Pancreas (tissue), 10 donors: ENCODE measurements around the gene RING1. TPM values are rescaled to one million over a fixed set of nuclear protein-coding genes. Genes with fewer than 3 reads are reported as not detected.

Experiments
- ATAC-seq, 4 donors: fragments of 200-7000 bp; cut with Tn5 transposase; one replicate each; pipeline versions ENCODE4 v1.8.0 to v1.9.1; 2020; ENCODE audit warnings: mild to moderate bottlenecking in 4 of 4, moderate library complexity in 4 of 4
- DNase-seq, 6 donors: peaks; one replicate each; pipeline ENCODE4 v3.0.0-alpha.2; 2020
- FAIRE-seq: peaks from 2 replicates; lab custom pipeline; 2012; peaks lifted over from hg19 to GRCh38; lab: Jason Lieb, UNC
- H3K27ac ChIP-seq, 4 donors: fragments of 200-600 bp; sonication (generic); 1 replicate in 3 of 4; 2 replicates in 1 of 4; pipeline versions ENCODE4 v1.5.0 to v1.8.0; 2020
- H3K27me3 ChIP-seq, 4 donors: fragments of 200-600 bp; one replicate each; pipeline ENCODE4 v1.8.0; 2021
- H3K36me3 ChIP-seq, 3 donors: fragments of 200-600 bp; sonication (generic) in 1 of 3; one replicate each; pipeline versions ENCODE4 v1.5.0 to v1.8.0; 2020 to 2021
- H3K4me1 ChIP-seq, 3 donors: fragments of 200-600 bp; one replicate each; pipeline ENCODE4 v1.8.0; 2021
- H3K4me3 ChIP-seq, 4 donors: fragments of 200-600 bp; sonication (generic) in 2 of 4; one replicate each; pipeline versions ENCODE4 v1.5.0 to v1.8.0; 2020 to 2021
- H3K9me3 ChIP-seq, 4 donors: fragments of 200-600 bp; one replicate each; pipeline ENCODE4 v1.8.0; 2021
- CTCF ChIP-seq, 4 donors: fragments of 200-600 bp; sonication (generic) in 3 of 4; IDR thresholded peaks; one replicate each; pipeline versions ENCODE4 v1.5.0 to v1.8.0; 2021; ENCODE audit warnings: antibody characterized with exemption in 4 of 4
- WGBS, 2 donors: extraction: QIAGEN DNeasy Blood & Tissue Kit; methylation state at CpG; one replicate each; pipeline ENCODE4 v1.1.7; 2013; 5-methylcytosine and 5-hydroxymethylcytosine counted together
- intact Hi-C, 3 donors: fragments of 100-400 bp; cut with DNase I; formaldehyde crosslinking; loops; one replicate each; pipeline versions ENCODE4 v1.11.1 to v1.14.2; 2022
- polyA plus RNA-seq, 2 donors: library from polyadenylated mRNA; stranded (reverse); fragments of 200-250 nt; gene quantifications; one replicate each; pipeline ENCODE4 v1.2.3, GENCODE V29; 2013
- total RNA-seq, 6 donors: library from RNA; stranded (reverse); fragmentation: NEBNext Ultra II Directional in 4 of 6; extraction: Animal tissue kit (Norgen Biotek cat#: 25700) in 4 of 6; gene quantifications; one replicate each; pipeline versions ENCODE4 v1.2.1 to v1.2.4, GENCODE V29; 2021 to 2023
- donor health status: healthy with polysubstance abuse.
- donor health status: DM: no; HTN: no; CAD: no; lungs with moderate emphysema.
- donor health status: DM: no; HTN: no; CAD: no.
- donor health status: control.
- donor health status: control.
- donor health status: Bipolar disorder and iron deficiency.
- donor health status: DM: yes; HTN: yes; CAD: no.
- donor health status: DM: no; HTN: no; CAD: no.
- donor health status: DM: no; HTN: no; CAD: no.
- donor health status: DM: yes; HTN: yes; CAD: no.

RING1 gene
- total and polyA plus RNA-seq, 8 donors = 15.0 to 57.6 (median 22.1) TPM

GRCh38 chr6:33235221-33235634 lies 26.9 kb downstream of the RING1 start:
- FAIRE-seq = no peak
- Histone ChIP-seq H3K27ac (no peak overlapping the region), H3K4me1 (no peaks in the 10 kb centered on the region), H3K36me3 (no peaks in the 10 kb centered on the region), H3K27me3 (no peaks in the 10 kb centered on the region), H3K4me3 (no peak overlapping the region), H3K9me3 (no peaks in the 10 kb centered on the region)
- DNase-seq = no peak
- TF ChIP-seq CTCF (IDR thresholded peaks at IDR 0.05) = no peak
- ATAC-seq = no peak
- intact Hi-C loops = loop anchor here in 2 of 3 donors (10.0 kb wide), 2 partner anchors 70 to 230 kb away; partner anchors contain the start of gene HLA-DOA (in 1 of the 2)
- 24 to 26% methylated on average over 6 of the region's 6 CpGs for WGBS, 2 donors

GRCh38 chr6:33236328-33236727 lies 28.0 kb downstream of the RING1 start:
- Histone ChIP-seq H3K9me3 (no peaks in the 10 kb centered on the region), H3K27ac (no peak overlapping the region), H3K27me3 (no peaks in the 10 kb centered on the region), H3K36me3 (no peaks in the 10 kb centered on the region), H3K4me1 (no peaks in the 10 kb centered on the region), H3K4me3 (no peak overlapping the region)
- intact Hi-C loops = loop anchor here in 2 of 3 donors (10.0 kb wide), 2 partner anchors 72 to 232 kb away; partner anchors contain the start of gene HLA-DOA (in 1 of the 2)
- no peak for FAIRE-seq
- no peak for TF ChIP-seq CTCF (IDR thresholded peaks at IDR 0.05)
- ATAC-seq = no peak
- no peak for DNase-seq

- 77 to 85% methylated on average over 6 of the region's 6 CpGs for WGBS, 2 donors
- intact Hi-C loops = loop anchor here in 2 of 3 donors (10.0 kb wide), 2 partner anchors 72 to 232 kb away; partner anchors contain the start of gene HLA-DOA (in 1 of the 2)
These were observed 28.6 kb downstream of the RING1 start for GRCh38 chr6:33236852-33237251.

GRCh38 chr6:33237741-33238140 lies 29.4 kb downstream of the RING1 start:
- intact Hi-C loops = loop anchor here in 2 of 3 donors (10.0 kb wide), 2 partner anchors 73 to 233 kb away; partner anchors contain the start of gene HLA-DOA (in 1 of the 2)
- H3K27me3 ChIP-seq = no peaks in the 10 kb centered on the region
- DNase-seq = no peak
- FAIRE-seq = no peak
- H3K4me1 ChIP-seq = no peaks in the 10 kb centered on the region
- no peak for TF ChIP-seq CTCF (IDR thresholded peaks at IDR 0.05)
- ATAC-seq = no peak
- no peaks in the 10 kb centered on the region for H3K36me3 ChIP-seq
- WGBS, 2 donors = 35 to 50% methylated on average over 2 of the region's 2 CpGs
- H3K9me3 ChIP-seq = no peaks in the 10 kb centered on the region
- no peak overlapping the region for H3K4me3 ChIP-seq
- H3K27ac ChIP-seq = no peak overlapping the region

More at GRCh38 chr6:33236852-33237251, 28.6 kb downstream of the RING1 start:
- Histone ChIP-seq H3K9me3 (no peaks in the 10 kb centered on the region), H3K27ac (no peak overlapping the region), H3K4me1 (no peaks in the 10 kb centered on the region), H3K27me3 (no peaks in the 10 kb centered on the region), H3K4me3 (no peak overlapping the region), H3K36me3 (no peaks in the 10 kb centered on the region)
- DNase-seq (no peak), ATAC-seq (no peak), FAIRE-seq (no peak)
- TF ChIP-seq CTCF (IDR thresholded peaks at IDR 0.05) = no peak

- DNase-seq (no peak), FAIRE-seq (no peak), ATAC-seq (no peak)
- Histone ChIP-seq H3K4me1 (no peaks in the 10 kb centered on the region), H3K9me3 (no peaks in the 10 kb centered on the region), H3K4me3 (no peak overlapping the region), H3K27me3 (no peaks in the 10 kb centered on the region), H3K27ac (no peak overlapping the region), H3K36me3 (no peaks in the 10 kb centered on the region)
- TF ChIP-seq CTCF (IDR thresholded peaks at IDR 0.05) = no peak
- 48 to 55% methylated on average over 3 of the region's 3 CpGs for WGBS, 2 donors
- intact Hi-C loops = no loop called here
These were observed 33.7 kb downstream of the RING1 start for GRCh38 chr6:33241968-33242367.
